Thymus (tissue), 11 donors: Measurements from ENCODE around the gene FAM234B. TPM values are rescaled to one million over a fixed set of nuclear protein-coding genes. Genes with fewer than 3 reads are reported as not detected.
A peak's percentile ranks its signal among the peaks of the same experiment; 100 is the strongest.

ENCODE experiments used
- DNase-seq, 9 donors: peaks; one replicate each; pipeline ENCODE4 v3.0.0-alpha.2; 2013; ENCODE audit warnings: low spot score in 9 of 9, low read depth in 6 of 9, missing footprints in 1 of 9
- H3K27ac ChIP-seq, 2 donors: one replicate each; pipeline ENCODE4 v1.5.1; 2013; ENCODE audit warnings: control low read depth in 1 of 2, low read depth in 1 of 2, low read length in 1 of 2, mild to moderate bottlenecking in 1 of 2, moderate library complexity in 1 of 2
- H3K27me3 ChIP-seq, 2 donors: one replicate each; pipeline ENCODE4 v1.5.1; 2013; ENCODE audit warnings: low read length in 1 of 2; ENCODE audit not compliant: control insufficient read depth in 2 of 2, insufficient read depth in 1 of 2
- H3K36me3 ChIP-seq, 2 donors: one replicate each; pipeline ENCODE4 v1.5.1; 2013; ENCODE audit warnings: low read length in 1 of 2, mild to moderate bottlenecking in 1 of 2, moderate library complexity in 1 of 2; ENCODE audit not compliant: control insufficient read depth in 2 of 2, insufficient read depth in 2 of 2
- H3K4me1 ChIP-seq, 2 donors: one replicate each; pipeline ENCODE4 v1.5.1; 2013; ENCODE audit warnings: low read length in 2 of 2; ENCODE audit not compliant: control insufficient read depth in 2 of 2, insufficient read depth in 2 of 2
- H3K4me3 ChIP-seq, 2 donors: one replicate each; pipeline ENCODE4 v1.5.1; 2013; ENCODE audit warnings: low read length in 2 of 2, control low read depth in 1 of 2, mild to moderate bottlenecking in 1 of 2
- H3K9me3 ChIP-seq, 2 donors: one replicate each; pipeline ENCODE4 v1.5.1; 2013; ENCODE audit warnings: low read length in 1 of 2, mild to moderate bottlenecking in 1 of 2; ENCODE audit not compliant: control insufficient read depth in 2 of 2, insufficient read depth in 1 of 2
- WGBS: extraction: QIAGEN DNeasy Blood & Tissue Kit; methylation state at CpG from one replicate; pipeline ENCODE4 v1.1.7; 2013; 5-methylcytosine and 5-hydroxymethylcytosine counted together
- polyA plus RNA-seq: library from polyadenylated mRNA; stranded (reverse); fragments of 200-250 nt; gene quantifications from one replicate; pipeline ENCODE4 v1.2.3, GENCODE V29; 2013
- total RNA-seq: library from RNA; stranded (reverse); fragments of 120-200 nt; gene quantifications from one replicate; pipeline ENCODE4 v1.2.4, GENCODE V29; 2013
- donor health status: healthy.

The FAM234B gene
- total and polyA plus RNA-seq, 2 donors: 3.8 to 4.1 TPM

DNA sequence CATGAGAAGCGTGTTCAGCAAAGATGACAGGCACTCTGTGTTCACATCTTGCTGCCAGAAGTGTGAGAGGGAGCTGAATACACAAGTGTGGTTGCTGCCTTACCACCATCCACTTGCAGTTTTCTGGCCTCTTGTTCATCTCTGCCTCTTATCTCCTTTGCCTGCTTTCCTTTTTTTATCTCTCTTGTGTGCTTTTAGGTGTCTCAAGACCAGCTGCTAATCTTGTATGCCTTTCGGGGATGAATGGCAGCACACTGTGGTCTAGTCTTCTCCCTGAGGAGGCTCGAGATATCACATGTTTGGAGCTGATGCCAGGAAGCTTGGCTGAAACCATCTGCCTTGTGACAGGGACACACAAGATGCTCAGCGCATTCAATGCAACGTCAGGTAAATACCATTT is 17.2 kb downstream of the FAM234B start:
- 96% methylated on average over 5 of the region's 5 CpGs for WGBS
- Histone ChIP-seq H3K36me3 (peaks cover 0 to 9% of the 10 kb centered on the region in 2 donors), H3K4me1 (no peaks in the 10 kb centered on the region)

GRCh38 chr12:13062669-13063068 is 18.5 kb downstream of the FAM234B start:
- Histone ChIP-seq H3K36me3 (peaks cover 0 to 14% of the 10 kb centered on the region in 2 donors), H3K27ac (no peak overlapping the region), H3K9me3 (no peaks in the 10 kb centered on the region), H3K4me1 (no peaks in the 10 kb centered on the region), H3K27me3 (no peaks in the 10 kb centered on the region), H3K4me3 (no peak overlapping the region)
- WGBS: 95% methylated on average over 5 of the region's 5 CpGs
- no peak for DNase-seq

More for the DNA sequence above, 17.2 kb downstream of the FAM234B start:
- no peaks in the 10 kb centered on the region for H3K9me3 ChIP-seq
- DNase-seq: no peak
- no peak overlapping the region for H3K4me3 ChIP-seq
- H3K27me3 ChIP-seq: no peaks in the 10 kb centered on the region
- no peak overlapping the region for H3K27ac ChIP-seq

- H3K27ac ChIP-seq: no peak overlapping the region
- H3K4me3 ChIP-seq: no peak overlapping the region
- peaks cover 0 to 10% of the 10 kb centered on the region in 2 donors for H3K36me3 ChIP-seq
- no peak for DNase-seq
- peaks cover 0 to 3% of the 10 kb centered on the region in 2 donors for H3K4me1 ChIP-seq
- H3K9me3 ChIP-seq: no peaks in the 10 kb centered on the region
- H3K27me3 ChIP-seq: no peaks in the 10 kb centered on the region
- 98% methylated on average over 2 of the region's 2 CpGs for WGBS
Observed at GRCh38 chr12:13066014-13066413, 21.8 kb downstream of the FAM234B start.

GRCh38 chr12:13066459-13066858 is 22.3 kb downstream of the FAM234B start:
- no peak for DNase-seq
- Histone ChIP-seq H3K4me3 (no peak overlapping the region), H3K36me3 (peaks cover 0 to 7% of the 10 kb centered on the region in 2 donors), H3K9me3 (no peaks in the 10 kb centered on the region), H3K27me3 (no peaks in the 10 kb centered on the region), H3K4me1 (peaks cover 0 to 3% of the 10 kb centered on the region in 2 donors), H3K27ac (no peak overlapping the region)
- 95% methylated on average over 7 of the region's 7 CpGs for WGBS

GRCh38 chr12:13067322-13067721 is 23.1 kb downstream of the FAM234B start:
- WGBS: 62% methylated on average over 1 of the region's 1 CpG
- peaks cover 0 to 5% of the 10 kb centered on the region in 2 donors for H3K36me3 ChIP-seq

DNA sequence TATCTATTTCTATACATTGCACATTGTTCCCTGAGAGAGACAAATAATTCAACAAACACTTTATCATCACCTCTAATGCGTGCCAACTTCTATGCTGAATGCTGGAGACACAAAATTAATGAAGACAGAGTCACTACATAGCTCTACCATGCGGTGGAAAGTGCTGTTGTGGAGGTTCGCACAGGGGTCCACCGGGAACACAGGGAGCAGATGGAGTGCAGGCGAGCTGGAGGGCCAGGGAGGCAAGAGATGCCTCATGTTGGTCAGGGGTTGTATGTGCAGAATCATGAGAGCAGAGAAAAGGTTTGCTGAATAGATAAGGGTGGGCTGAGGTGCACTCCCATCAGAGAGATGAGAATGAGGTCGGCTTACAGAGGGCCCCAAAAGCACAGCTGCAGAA is 25.2 kb downstream of the FAM234B start:
- no peak overlapping the region for H3K27ac ChIP-seq
- 87% methylated on average over 6 of the region's 6 CpGs for WGBS
- H3K4me3 ChIP-seq: no peak overlapping the region
- peaks cover 0 to 5% of the 10 kb centered on the region in 2 donors for H3K36me3 ChIP-seq
- H3K9me3 ChIP-seq: no peaks in the 10 kb centered on the region
- peaks cover 0 to 3% of the 10 kb centered on the region in 2 donors for H3K4me1 ChIP-seq
- no peak for DNase-seq
- no peaks in the 10 kb centered on the region for H3K27me3 ChIP-seq

More at GRCh38 chr12:13067322-13067721, 23.1 kb downstream of the FAM234B start:
- Histone ChIP-seq H3K9me3 (no peaks in the 10 kb centered on the region), H3K4me3 (no peak overlapping the region), H3K27me3 (no peaks in the 10 kb centered on the region), H3K27ac (no peak overlapping the region), H3K4me1 (peaks cover 0 to 3% of the 10 kb centered on the region in 2 donors)
- DNase-seq: no peak

DNA sequence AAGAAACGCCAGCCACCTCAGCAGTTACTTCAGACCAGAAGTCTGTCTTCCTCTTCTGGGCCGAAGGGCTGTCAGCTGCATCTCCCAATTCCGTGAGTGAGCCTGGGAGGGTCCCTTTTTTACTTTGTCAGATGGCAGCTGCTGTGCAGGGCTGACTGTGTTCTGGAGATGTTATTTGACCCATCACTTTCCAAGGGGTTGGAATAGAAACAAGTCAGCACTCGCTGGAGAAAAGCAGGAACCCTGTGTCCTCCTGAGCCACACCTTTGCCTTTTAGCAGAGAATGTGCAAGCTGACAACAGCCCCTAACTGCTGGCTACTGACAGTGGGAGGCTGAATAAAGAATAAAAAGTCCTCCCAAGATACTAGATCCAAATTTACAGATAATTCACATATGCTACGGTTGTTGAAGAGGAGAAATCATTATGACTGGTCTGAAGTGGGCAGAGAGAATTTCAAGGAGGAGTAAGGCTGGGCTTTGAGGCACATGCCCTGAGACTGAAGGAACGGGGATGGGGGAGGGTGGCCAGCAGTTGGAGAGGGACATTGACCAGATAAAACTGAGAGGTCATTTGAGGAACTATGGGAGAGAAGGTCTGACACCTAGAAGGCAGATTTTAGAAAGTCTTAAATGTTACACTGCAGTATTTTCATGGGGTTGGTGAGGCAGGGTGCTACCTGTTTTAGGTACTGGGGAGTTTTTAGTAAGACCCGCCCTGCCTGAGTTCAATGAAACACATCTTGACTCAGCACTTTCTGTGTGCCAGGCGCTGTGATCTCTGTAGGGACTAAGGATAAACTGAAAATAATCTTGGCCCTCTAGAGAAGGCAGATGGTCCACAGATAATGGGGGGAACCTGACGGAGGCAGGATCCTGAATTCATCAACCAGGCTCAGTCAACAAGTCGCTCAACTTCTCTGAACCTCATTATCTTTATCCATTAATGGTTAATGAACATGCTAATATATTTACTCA is 27.4 kb downstream of the FAM234B start:
- WGBS: 81% methylated on average over 10 of the region's 10 CpGs
- no peaks in the 10 kb centered on the region for H3K9me3 ChIP-seq
- H3K36me3 ChIP-seq: peaks cover 0 to 5% of the 10 kb centered on the region in 2 donors
- DNase-seq: peak in 1 of 9 donors; percentile 4
- H3K27ac ChIP-seq: peak overlapping the region; percentile 16 to 37
- no peak overlapping the region for H3K4me3 ChIP-seq
- H3K4me1 ChIP-seq: peaks cover 0 to 3% of the 10 kb centered on the region in 2 donors
- H3K27me3 ChIP-seq: no peaks in the 10 kb centered on the region

GRCh38 chr12:13073173-13073572 is 29.0 kb downstream of the FAM234B start:
- no peaks in the 10 kb centered on the region for H3K36me3 ChIP-seq
- no peaks in the 10 kb centered on the region for H3K27me3 ChIP-seq
- 97% methylated on average over 3 of the region's 3 CpGs for WGBS
- H3K27ac ChIP-seq: peak overlapping the region in 1 of 2 donors; percentile 52
- peaks cover 0 to 3% of the 10 kb centered on the region in 2 donors for H3K4me1 ChIP-seq
- DNase-seq: no peak
- H3K9me3 ChIP-seq: no peaks in the 10 kb centered on the region
- no peak overlapping the region for H3K4me3 ChIP-seq

- no peaks in the 10 kb centered on the region for H3K27me3 ChIP-seq
- no peaks in the 10 kb centered on the region for H3K9me3 ChIP-seq
- peaks cover 0 to 3% of the 10 kb centered on the region in 2 donors for H3K4me1 ChIP-seq
- 99% methylated on average over 3 of the region's 3 CpGs for WGBS
- no peak overlapping the region for H3K4me3 ChIP-seq
- no peak for DNase-seq
- no peaks in the 10 kb centered on the region for H3K36me3 ChIP-seq
- H3K27ac ChIP-seq: no peak overlapping the region
Observed at GRCh38 chr12:13074396-13075117, 30.4 kb downstream of the FAM234B start.
